ENCODE data around the gene HSF4. TPM values are rescaled to one million over a fixed set of nuclear protein-coding genes. Genes with fewer than 3 reads are reported as not detected.

The HSF4 gene
- total RNA-seq, 1 experiment from 2014 or later, result 2.2 TPM

GRCh38 chr16:67164599-67165061, at the start of gene HSF4 (continued):
- TF ChIP-seq USF2 (CRISPR knock-in tag; IDR thresholded peaks at IDR 0.05) (peak; percentile 36; the same call in 1 of the 2 replicates), JAZF1 (CRISPR knock-in tag; IDR thresholded peaks at IDR 0.05) (no peak), PRRX2 (CRISPR knock-in tag; IDR thresholded peaks at IDR 0.05) (no peak), ZNF317 (CRISPR knock-in tag; IDR thresholded peaks at IDR 0.05; ENCODE audit: borderline replicate concordance, low read depth) (no peak), ZBTB43 (CRISPR knock-in tag; IDR thresholded peaks at IDR 0.05) (no peak), ARID4B (CRISPR knock-in tag; IDR thresholded peaks at IDR 0.05; ENCODE audit: borderline replicate concordance) (no peak), SMAD3 (CRISPR knock-in tag; IDR thresholded peaks at IDR 0.05; ENCODE audit: borderline replicate concordance) (no peak), FOXJ3 (CRISPR knock-in tag; IDR thresholded peaks at IDR 0.05; ENCODE audit: borderline replicate concordance) (no peak), ZNF219 (CRISPR knock-in tag; IDR thresholded peaks at IDR 0.05; ENCODE audit: borderline replicate concordance) (no peak), NFE2L1 (CRISPR knock-in tag; IDR thresholded peaks at IDR 0.05) (no peak)

GRCh38 chr16:67114793-67115192, 49.8 kb upstream of the HSF4 start:
- H3K27me3 Mint-ChIP-seq (ENCODE audit: low read depth), result no peaks in the 10 kb centered on the region
- peak overlapping the region; percentile 15; the same call in 1 of the 2 replicates for H3K27ac Mint-ChIP-seq
- no peak for ATAC-seq
- no peaks in the 10 kb centered on the region for H3K9me3 Mint-ChIP-seq
- no peaks in the 10 kb centered on the region for H3K36me3 Mint-ChIP-seq
- DNase-seq (ENCODE audit: low spot score), result no peak
- no peak overlapping the region for H3K4me3 Mint-ChIP-seq
- TF ChIP-seq USF2 (CRISPR knock-in tag; IDR thresholded peaks at IDR 0.05) (no peak), HMGXB4 (CRISPR knock-in tag; IDR thresholded peaks at IDR 0.05) (no peak), OVOL2 (CRISPR knock-in tag; IDR thresholded peaks at IDR 0.05; ENCODE audit: borderline replicate concordance) (no peak), NFATC4 (CRISPR knock-in tag; IDR thresholded peaks at IDR 0.05) (no peak), PREB (CRISPR knock-in tag; IDR thresholded peaks at IDR 0.05; ENCODE audit: borderline replicate concordance) (no peak), ZNF219 (CRISPR knock-in tag; IDR thresholded peaks at IDR 0.05; ENCODE audit: borderline replicate concordance) (no peak), MYBL2 (CRISPR knock-in tag; IDR thresholded peaks at IDR 0.05) (no peak), ATF3 (CRISPR knock-in tag; conservative IDR thresholded peaks at IDR 0.05) (no peak), ESRRA (CRISPR knock-in tag; IDR thresholded peaks at IDR 0.05; ENCODE audit: borderline replicate concordance) (no peak), CDX4 (CRISPR knock-in tag; IDR thresholded peaks at IDR 0.05; ENCODE audit: borderline replicate concordance) (no peak)
- POLR2A ChIA-PET, result no interaction called here
- CTCF ChIA-PET, result interaction anchor here (2.5 to 4.0 kb wide), 2 partner anchors 11 to 97 kb away, joined by 9 to 28 read pairs; no protein-coding TSS in a partner anchor
- peaks cover 18% of the 10 kb centered on the region for H3K4me1 Mint-ChIP-seq
